ENCODE results near the gene VASN.

VASN gene

GRCh38 chr16:4426021-4426684, 54.5 kb downstream of the VASN start:
- DNase-seq (ENCODE audit: low spot score): no peak

GRCh38 chr16:4426722-4427372, 55.2 kb downstream of the VASN start:
- no peak for DNase-seq (ENCODE audit: low spot score)

GRCh38 chr16:4428500-4428899, 56.9 kb downstream of the VASN start:
- DNase-seq (ENCODE audit: low spot score): no peak

- no peak for DNase-seq (ENCODE audit: low spot score)
These were observed 59.4 kb downstream of the VASN start for GRCh38 chr16:4431023-4431422.
